HepG2 (cell line): ENCODE data around the gene ZCCHC4. TPM values are rescaled to one million over a fixed set of nuclear protein-coding genes. Genes with fewer than 3 reads are reported as not detected.

Experiments
- MEIS1 ChIP-seq: sonication (generic); formaldehyde crosslinking; IDR thresholded peaks from 2 replicates; pipeline ENCODE4 v1.9.0; 2021; ENCODE audit warnings: mild to moderate bottlenecking, missing genetic modification reagents, moderate library complexity, borderline replicate concordance
- RBFOX2 ChIP-seq: fragments of 200-400 bp; formaldehyde crosslinking; IDR thresholded peaks from 2 replicates; pipeline ENCODE4 v1.6.1; 2017; ENCODE audit warnings: low read depth, mild to moderate bottlenecking, low read length
- YEATS4 ChIP-seq: sonication (generic); formaldehyde crosslinking; IDR thresholded peaks from 2 replicates; pipeline ENCODE4 v1.4.0; 2020; ENCODE audit warnings: missing genetic modification reagents, borderline replicate concordance
- ZFY ChIP-seq: sonication (generic); formaldehyde crosslinking; IDR thresholded peaks from 2 replicates; pipeline ENCODE4 v1.4.0; 2020; ENCODE audit warnings: missing genetic modification reagents
- ZNF124 ChIP-seq: sonication (generic); formaldehyde crosslinking; IDR thresholded peaks from 2 replicates; pipeline ENCODE4 v1.4.0; 2020; ENCODE audit warnings: missing genetic modification reagents
- ZNF451 ChIP-seq: sonication (generic); formaldehyde crosslinking; IDR thresholded peaks from 2 replicates; pipeline ENCODE4 v1.5.0; 2020; ENCODE audit warnings: mild to moderate bottlenecking, missing genetic modification reagents
- polyA plus RNA-seq, 8 experiments: library from polyadenylated mRNA; depleted of rRNA in 3 of 8; stranded (reverse) in 7 of 8; unstranded in 1 of 8; fragments of >200 nt; fragmentation: Illumina TruSeq in 4 of 8; extraction: Trizol in 4 of 8; gene quantifications; 2 replicates each; pipeline versions ENCODE4 v1.2.1 to v1.2.3, GENCODE V29; 2011 to 2016; ENCODE audit warnings: low read depth in 4 of 8, missing spikeins in 1 of 8, mixed read lengths in 1 of 8; ENCODE audit not compliant: insufficient read depth in 1 of 8
- total RNA-seq, 5 experiments: library from RNA; depleted of rRNA; stranded (reverse); fragments of >200 nt; fragmentation: Illumina TruSeq; extraction: Trizol; gene quantifications; 2 replicates each; pipeline ENCODE4 v1.2.3, GENCODE V29; 2016; ENCODE audit warnings: low read depth in 1 of 5
- TF ChIP-seq, protein P1 (sequence below): sonication (generic); formaldehyde crosslinking; conservative IDR thresholded peaks from 2 replicates; pipeline ENCODE4 v1.4.0; 2020; ENCODE audit warnings: missing genetic modification reagents
- TF ChIP-seq, protein P2 (sequence below): sonication (generic); formaldehyde crosslinking; IDR thresholded peaks from 2 replicates; pipeline ENCODE4 v1.5.0; 2020; ENCODE audit warnings: missing genetic modification reagents
- TF ChIP-seq, protein P3 (sequence below): sonication (generic); formaldehyde crosslinking; IDR thresholded peaks from 2 replicates; pipeline ENCODE4 v1.4.0; 2020; ENCODE audit warnings: missing genetic modification reagents
- TF ChIP-seq, protein P4 (sequence below): IDR thresholded peaks from 2 replicates; pipeline ENCODE4 v1.6.1; 2016; ENCODE audit warnings: mild to moderate bottlenecking
- TF ChIP-seq, protein P5 (sequence below): sonication (generic); formaldehyde crosslinking; IDR thresholded peaks from 2 replicates; pipeline ENCODE4 v1.5.0; 2020; ENCODE audit warnings: mild to moderate bottlenecking, missing genetic modification reagents
- TF ChIP-seq, protein P6 (sequence below): IDR thresholded peaks from 2 replicates; pipeline ENCODE4 v1.6.1; 2016; ENCODE audit warnings: missing compliant biosample characterization, missing genetic modification reagents, borderline replicate concordance

The ZCCHC4 gene
- total and polyA plus RNA-seq, 2 of the 13 experiments (the other 11 are each of a cell fraction or from before 2014, with no cell fraction given) = 13.2 to 15.0 TPM

DNA sequence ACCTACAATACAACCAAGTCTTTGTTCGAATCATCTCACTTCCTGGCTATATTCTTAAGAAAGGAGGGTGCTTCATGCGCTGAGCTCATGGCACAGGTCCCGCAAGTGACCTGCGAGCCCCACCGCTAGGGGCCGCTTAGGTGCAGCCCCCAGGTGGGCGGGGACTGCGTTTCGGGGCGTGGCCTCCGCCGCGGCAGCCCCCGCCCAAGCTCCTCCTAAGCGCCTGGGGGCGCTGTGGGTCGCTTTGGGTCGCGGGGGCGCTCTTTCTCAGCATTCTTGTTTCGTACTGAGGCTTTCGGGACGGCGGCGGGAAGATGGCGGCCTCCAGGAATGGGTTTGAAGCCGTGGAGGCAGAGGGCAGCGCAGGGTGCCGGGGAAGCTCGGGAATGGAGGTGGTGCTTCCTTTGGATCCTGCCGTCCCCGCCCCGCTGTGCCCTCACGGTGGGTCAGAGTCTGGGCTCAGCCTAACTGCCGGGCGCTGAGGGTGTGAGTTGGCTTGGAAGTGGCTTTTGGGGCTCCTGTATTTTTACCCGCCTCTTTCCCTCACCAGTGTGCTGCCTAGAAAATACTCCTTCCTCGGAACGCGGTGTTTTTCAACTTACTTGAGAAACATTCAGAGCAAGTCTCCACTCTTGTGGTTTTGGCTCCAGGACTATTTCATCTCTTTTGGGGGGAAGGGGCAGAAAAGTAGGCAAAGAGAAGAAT, at the start of gene ZCCHC4 (continued):
- TF ChIP-seq, protein P1, sequence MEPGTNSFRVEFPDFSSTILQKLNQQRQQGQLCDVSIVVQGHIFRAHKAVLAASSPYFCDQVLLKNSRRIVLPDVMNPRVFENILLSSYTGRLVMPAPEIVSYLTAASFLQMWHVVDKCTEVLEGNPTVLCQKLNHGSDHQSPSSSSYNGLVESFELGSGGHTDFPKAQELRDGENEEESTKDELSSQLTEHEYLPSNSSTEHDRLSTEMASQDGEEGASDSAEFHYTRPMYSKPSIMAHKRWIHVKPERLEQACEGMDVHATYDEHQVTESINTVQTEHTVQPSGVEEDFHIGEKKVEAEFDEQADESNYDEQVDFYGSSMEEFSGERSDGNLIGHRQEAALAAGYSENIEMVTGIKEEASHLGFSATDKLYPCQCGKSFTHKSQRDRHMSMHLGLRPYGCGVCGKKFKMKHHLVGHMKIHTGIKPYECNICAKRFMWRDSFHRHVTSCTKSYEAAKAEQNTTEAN (CRISPR knock-in tag) = no peak
- TF ChIP-seq ZNF451 (CRISPR knock-in tag) (0 out of 2 replicates have a peak, but pooled peaks have one; percentile 38), MEIS1 (CRISPR knock-in tag) (peak; percentile 57; the same call in 1 of the 2 replicates), ZFY (CRISPR knock-in tag) (peak; percentile 48), YEATS4 (CRISPR knock-in tag) (peak; percentile 96), ZNF124 (CRISPR knock-in tag) (peak; percentile 79; the same call in 1 of the 2 replicates), RBFOX2 (peak; percentile 88)
- TF ChIP-seq, protein P2, sequence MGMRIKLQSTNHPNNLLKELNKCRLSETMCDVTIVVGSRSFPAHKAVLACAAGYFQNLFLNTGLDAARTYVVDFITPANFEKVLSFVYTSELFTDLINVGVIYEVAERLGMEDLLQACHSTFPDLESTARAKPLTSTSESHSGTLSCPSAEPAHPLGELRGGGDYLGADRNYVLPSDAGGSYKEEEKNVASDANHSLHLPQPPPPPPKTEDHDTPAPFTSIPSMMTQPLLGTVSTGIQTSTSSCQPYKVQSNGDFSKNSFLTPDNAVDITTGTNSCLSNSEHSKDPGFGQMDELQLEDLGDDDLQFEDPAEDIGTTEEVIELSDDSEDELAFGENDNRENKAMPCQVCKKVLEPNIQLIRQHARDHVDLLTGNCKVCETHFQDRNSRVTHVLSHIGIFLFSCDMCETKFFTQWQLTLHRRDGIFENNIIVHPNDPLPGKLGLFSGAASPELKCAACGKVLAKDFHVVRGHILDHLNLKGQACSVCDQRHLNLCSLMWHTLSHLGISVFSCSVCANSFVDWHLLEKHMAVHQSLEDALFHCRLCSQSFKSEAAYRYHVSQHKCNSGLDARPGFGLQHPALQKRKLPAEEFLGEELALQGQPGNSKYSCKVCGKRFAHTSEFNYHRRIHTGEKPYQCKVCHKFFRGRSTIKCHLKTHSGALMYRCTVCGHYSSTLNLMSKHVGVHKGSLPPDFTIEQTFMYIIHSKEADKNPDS (CRISPR knock-in tag) = no peak
- TF ChIP-seq, protein P3, sequence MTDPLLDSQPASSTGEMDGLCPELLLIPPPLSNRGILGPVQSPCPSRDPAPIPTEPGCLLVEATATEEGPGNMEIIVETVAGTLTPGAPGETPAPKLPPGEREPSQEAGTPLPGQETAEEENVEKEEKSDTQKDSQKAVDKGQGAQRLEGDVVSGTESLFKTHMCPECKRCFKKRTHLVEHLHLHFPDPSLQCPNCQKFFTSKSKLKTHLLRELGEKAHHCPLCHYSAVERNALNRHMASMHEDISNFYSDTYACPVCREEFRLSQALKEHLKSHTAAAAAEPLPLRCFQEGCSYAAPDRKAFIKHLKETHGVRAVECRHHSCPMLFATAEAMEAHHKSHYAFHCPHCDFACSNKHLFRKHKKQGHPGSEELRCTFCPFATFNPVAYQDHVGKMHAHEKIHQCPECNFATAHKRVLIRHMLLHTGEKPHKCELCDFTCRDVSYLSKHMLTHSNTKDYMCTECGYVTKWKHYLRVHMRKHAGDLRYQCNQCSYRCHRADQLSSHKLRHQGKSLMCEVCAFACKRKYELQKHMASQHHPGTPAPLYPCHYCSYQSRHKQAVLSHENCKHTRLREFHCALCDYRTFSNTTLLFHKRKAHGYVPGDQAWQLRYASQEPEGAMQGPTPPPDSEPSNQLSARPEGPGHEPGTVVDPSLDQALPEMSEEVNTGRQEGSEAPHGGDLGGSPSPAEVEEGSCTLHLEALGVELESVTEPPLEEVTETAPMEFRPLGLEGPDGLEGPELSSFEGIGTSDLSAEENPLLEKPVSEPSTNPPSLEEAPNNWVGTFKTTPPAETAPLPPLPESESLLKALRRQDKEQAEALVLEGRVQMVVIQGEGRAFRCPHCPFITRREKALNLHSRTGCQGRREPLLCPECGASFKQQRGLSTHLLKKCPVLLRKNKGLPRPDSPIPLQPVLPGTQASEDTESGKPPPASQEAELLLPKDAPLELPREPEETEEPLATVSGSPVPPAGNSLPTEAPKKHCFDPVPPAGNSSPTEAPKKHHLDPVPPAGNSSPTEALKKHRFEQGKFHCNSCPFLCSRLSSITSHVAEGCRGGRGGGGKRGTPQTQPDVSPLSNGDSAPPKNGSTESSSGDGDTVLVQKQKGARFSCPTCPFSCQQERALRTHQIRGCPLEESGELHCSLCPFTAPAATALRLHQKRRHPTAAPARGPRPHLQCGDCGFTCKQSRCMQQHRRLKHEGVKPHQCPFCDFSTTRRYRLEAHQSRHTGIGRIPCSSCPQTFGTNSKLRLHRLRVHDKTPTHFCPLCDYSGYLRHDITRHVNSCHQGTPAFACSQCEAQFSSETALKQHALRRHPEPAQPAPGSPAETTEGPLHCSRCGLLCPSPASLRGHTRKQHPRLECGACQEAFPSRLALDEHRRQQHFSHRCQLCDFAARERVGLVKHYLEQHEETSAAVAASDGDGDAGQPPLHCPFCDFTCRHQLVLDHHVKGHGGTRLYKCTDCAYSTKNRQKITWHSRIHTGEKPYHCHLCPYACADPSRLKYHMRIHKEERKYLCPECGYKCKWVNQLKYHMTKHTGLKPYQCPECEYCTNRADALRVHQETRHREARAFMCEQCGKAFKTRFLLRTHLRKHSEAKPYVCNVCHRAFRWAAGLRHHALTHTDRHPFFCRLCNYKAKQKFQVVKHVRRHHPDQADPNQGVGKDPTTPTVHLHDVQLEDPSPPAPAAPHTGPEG = peak; percentile 65; the same call in 1 of the 2 replicates
- TF ChIP-seq, protein P4, sequence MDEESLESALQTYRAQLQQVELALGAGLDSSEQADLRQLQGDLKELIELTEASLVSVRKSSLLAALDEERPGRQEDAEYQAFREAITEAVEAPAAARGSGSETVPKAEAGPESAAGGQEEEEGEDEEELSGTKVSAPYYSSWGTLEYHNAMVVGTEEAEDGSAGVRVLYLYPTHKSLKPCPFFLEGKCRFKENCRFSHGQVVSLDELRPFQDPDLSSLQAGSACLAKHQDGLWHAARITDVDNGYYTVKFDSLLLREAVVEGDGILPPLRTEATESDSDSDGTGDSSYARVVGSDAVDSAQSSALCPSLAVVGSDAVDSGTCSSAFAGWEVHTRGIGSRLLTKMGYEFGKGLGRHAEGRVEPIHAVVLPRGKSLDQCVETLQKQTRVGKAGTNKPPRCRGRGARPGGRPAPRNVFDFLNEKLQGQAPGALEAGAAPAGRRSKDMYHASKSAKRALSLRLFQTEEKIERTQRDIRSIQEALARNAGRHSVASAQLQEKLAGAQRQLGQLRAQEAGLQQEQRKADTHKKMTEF = peak; percentile 98
- TF ChIP-seq, protein P5, sequence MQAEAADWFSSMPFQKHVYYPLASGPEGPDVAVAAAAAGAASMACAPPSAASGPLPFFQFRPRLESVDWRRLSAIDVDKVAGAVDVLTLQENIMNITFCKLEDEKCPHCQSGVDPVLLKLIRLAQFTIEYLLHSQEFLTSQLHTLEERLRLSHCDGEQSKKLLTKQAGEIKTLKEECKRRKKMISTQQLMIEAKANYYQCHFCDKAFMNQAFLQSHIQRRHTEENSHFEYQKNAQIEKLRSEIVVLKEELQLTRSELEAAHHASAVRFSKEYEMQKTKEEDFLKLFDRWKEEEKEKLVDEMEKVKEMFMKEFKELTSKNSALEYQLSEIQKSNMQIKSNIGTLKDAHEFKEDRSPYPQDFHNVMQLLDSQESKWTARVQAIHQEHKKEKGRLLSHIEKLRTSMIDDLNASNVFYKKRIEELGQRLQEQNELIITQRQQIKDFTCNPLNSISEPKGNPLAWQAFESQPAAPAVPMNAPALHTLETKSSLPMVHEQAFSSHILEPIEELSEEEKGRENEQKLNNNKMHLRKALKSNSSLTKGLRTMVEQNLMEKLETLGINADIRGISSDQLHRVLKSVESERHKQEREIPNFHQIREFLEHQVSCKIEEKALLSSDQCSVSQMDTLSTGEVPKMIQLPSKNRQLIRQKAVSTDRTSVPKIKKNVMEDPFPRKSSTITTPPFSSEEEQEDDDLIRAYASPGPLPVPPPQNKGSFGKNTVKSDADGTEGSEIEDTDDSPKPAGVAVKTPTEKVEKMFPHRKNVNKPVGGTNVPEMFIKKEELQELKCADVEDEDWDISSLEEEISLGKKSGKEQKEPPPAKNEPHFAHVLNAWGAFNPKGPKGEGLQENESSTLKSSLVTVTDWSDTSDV (CRISPR knock-in tag) = no peak
- TF ChIP-seq, protein P6, sequence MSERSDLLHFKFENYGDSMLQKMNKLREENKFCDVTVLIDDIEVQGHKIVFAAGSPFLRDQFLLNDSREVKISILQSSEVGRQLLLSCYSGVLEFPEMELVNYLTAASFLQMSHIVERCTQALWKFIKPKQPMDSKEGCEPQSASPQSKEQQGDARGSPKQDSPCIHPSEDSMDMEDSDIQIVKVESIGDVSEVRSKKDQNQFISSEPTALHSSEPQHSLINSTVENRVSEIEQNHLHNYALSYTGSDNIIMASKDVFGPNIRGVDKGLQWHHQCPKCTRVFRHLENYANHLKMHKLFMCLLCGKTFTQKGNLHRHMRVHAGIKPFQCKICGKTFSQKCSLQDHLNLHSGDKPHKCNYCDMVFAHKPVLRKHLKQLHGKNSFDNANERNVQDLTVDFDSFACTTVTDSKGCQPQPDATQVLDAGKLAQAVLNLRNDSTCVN = 0 out of 2 replicates have a peak, but pooled peaks have one; percentile 41
